HG03460 (cell line): ENCODE measurements around the gene NAV2.

Experiments
- ATAC-seq: cut with Tn5 transposase; IDR thresholded peaks from one replicate; pipeline ENCODE4 v1.9.1; 2021; ENCODE audit not compliant: unreplicated experiment

NAV2 gene

GRCh38 chr11:19683862-19684491, 28.7 kb upstream of the NAV2 start:
- ATAC-seq: no peak

- ATAC-seq: no peak
These were observed 26.4 kb upstream of the NAV2 start for GRCh38 chr11:19686234-19686633.

- no peak for ATAC-seq
These were observed 25.2 kb upstream of the NAV2 start for GRCh38 chr11:19687392-19687791.

- ATAC-seq: no peak
These were observed 23.2 kb upstream of the NAV2 start for GRCh38 chr11:19689281-19690000.

- ATAC-seq: no peak
These were observed 21.8 kb upstream of the NAV2 start for GRCh38 chr11:19690885-19691284.

- no peak for ATAC-seq
These were observed 20.7 kb upstream of the NAV2 start for GRCh38 chr11:19691815-19692500.

- ATAC-seq: no peak
These were observed 19.5 kb upstream of the NAV2 start for GRCh38 chr11:19693146-19693545.

GRCh38 chr11:19694796-19695345, 17.8 kb upstream of the NAV2 start:
- no peak for ATAC-seq

GRCh38 chr11:19696073-19696472, 16.6 kb upstream of the NAV2 start:
- ATAC-seq: no peak

- ATAC-seq: no peak
These were observed 15.7 kb upstream of the NAV2 start for GRCh38 chr11:19696904-19697303.

- ATAC-seq: no peak
These were observed 14.9 kb upstream of the NAV2 start for GRCh38 chr11:19697721-19698121.

- ATAC-seq: no peak
These were observed 13.9 kb upstream of the NAV2 start for GRCh38 chr11:19698493-19699292.

- no peak for ATAC-seq
These were observed 11.2 kb upstream of the NAV2 start for GRCh38 chr11:19701421-19701820.

GRCh38 chr11:19702620-19703019, 10.0 kb upstream of the NAV2 start:
- no peak for ATAC-seq

GRCh38 chr11:19703211-19703610, 9.4 kb upstream of the NAV2 start:
- ATAC-seq: no peak

GRCh38 chr11:19704213-19704612, 8.4 kb upstream of the NAV2 start:
- no peak for ATAC-seq

GRCh38 chr11:19705936-19706335, 6.7 kb upstream of the NAV2 start:
- ATAC-seq: no peak

- ATAC-seq: peak; percentile 5
These were observed 741 bp upstream of the NAV2 start for GRCh38 chr11:19711911-19712280.

- peak; percentile 11 for ATAC-seq
These were observed 772 bp downstream of the NAV2 start for GRCh38 chr11:19713196-19714021.

GRCh38 chr11:19714022-19714386, 1.4 kb downstream of the NAV2 start:
- no peak for ATAC-seq
